Hair follicular keratinocyte (primary cell): ENCODE data around the gene CBL. TPM values are rescaled to one million over a fixed set of nuclear protein-coding genes. Genes with fewer than 3 reads are reported as not detected.

Experiments
- total RNA-seq: library from RNA; depleted of rRNA; stranded (reverse); fragments of >200 nt; gene quantifications from 2 replicates; pipeline ENCODE4 v1.2.3, GENCODE V29; 2015

The CBL gene
- total RNA-seq = 13.4 and 17.3 TPM in 2 replicates

GRCh38 chr11:119205574-119206510 is at the start of gene CBL:
CBL (plus strand) TSS chr11:119206339; CDS start chr11:119206418, 79 bp downstream.

DNA sequence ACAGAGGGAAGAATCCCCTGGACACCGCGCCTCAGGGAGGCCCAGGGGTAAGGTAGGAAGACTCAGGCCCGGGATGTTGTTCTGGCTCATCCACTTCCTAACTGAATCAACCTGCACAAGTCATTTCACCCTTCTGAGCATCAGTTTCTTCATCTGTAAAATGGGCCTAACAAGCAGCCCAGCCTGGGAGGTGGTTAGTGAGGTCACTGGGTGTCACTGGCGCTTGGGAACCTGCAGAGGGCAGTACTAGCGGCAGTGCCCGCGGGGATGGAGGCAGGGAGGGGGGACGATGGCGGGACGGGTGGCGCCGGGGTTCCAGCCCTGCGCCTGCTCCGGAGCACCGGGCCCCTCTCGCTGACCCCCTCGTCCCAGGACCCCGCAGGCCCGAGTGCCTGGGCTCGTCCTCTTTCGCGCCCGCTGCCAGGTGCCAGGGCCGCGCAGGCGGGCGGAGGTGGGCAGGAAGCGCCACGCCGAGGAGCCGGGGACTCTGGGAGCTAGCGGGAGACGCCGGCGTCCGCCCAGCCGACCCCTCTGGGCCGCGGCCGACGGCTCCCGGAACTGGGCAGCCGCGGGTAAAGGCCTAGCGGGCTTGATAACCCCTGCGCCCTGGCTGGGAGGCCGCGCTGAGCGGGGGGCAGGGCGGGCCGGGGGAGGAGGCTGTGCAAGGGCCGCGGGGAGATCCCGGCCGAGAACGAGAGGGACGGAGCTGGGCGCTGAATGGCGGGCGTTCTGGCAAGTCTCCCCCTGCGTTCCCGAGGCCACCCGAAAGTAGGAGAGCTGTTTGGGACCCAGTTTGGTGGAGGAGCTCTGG is 37.5 kb upstream of the CBL start, which contains the start of gene NLRX1:
NLRX1 (plus strand) TSS at position 255 of the 811 bp plus-strand sequence. CDS start 2,679 bp downstream, outside the sequence.

DNA sequence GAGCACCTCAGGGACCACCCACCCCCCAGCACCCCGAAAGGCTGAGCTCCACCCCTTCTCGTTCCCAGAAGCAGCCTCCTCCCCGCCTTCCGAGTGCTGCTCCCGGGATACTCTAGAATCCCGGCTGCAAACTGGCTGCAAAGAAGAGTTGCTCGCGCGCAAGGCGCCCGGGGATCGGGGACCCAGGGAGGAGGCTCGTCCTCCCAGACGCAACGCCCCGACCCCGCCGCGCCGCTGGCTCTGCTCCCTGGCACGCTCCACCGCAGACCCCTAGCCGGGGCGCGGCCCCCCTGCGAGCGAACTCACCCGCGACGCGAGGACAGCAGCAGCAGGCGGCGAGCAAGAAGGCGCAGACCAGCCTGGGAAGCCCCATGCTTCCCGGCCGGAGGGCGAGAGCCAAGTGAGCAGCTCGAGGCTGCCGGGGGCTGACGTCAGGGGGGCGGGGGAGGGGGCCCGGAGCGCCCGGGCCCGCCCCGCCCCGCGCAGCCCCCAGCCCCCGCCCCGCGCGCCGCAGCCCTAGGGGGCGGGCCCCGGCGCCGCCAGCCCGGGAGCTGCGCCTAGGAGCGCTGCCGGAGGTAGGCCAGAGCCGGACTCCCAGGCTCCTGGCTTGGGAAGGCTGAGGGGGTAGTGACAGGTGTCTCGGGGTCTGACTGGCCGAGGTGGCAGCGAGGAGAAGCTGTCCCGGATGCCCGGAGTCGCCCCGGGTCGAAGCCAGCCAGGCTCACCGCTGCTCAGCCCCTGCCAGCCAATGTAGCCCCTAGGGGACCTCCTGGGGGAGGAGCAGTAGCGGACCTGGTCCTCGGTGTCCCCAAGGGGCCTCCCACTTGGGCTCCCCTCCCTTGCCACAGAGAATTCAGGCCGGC is 110.8 kb downstream of the CBL start, which contains the start of gene MCAM:
MCAM (minus strand) TSS at position 402 of the 863 bp plus-strand sequence; CDS start at position 373, 29 bp downstream.

DNA sequence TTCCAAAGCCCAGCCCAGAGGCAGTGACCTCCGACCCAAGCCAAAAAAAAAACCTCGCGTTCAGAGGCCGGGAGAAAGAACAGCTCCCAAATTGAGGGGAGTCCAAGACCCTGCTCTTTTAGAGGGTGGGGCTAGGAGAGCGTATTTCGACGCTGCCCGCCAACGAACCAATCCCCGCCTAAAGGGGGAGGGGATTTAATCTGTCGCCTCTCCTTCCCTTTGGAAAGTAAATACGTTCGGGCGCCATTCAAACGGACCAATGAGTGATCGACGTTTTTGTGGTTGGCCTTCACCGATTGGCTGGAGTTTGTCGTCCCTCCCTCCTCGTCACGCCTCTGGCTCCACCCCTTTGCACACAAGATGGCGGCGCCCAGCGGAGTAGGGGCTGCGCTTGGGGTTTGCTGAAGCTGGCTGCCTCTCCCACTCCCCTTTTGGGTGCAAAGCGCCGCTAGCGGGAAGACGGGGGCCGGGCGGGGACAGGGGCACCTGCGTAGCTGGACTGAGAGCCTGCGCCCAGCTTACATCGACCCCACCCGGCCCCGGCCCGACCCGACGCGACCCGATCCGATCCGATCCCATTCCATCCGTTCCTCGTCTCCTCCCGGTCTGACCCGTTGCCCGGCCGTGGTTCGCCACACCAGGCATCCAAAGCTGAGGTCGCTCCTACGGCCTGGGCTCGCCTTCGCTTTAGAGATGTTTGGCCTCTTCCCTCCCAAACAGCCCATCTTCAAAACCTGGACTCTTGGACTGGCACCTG is 128.2 kb downstream of the CBL start, which contains the start of gene RNF26:
RNF26 (plus strand) TSS at position 354 of the 757 bp plus-strand sequence. CDS start 596 bp downstream, outside the sequence.

GRCh38 chr11:119340335-119341221 is 134.4 kb downstream of the CBL start, which contains the start of gene C1QTNF5:
C1QTNF5 (minus strand) TSS chr11:119340883; CDS start chr11:119340397, 486 bp downstream.

GRCh38 chr11:119346605-119347004 is 140.5 kb downstream of the CBL start, which contains the start of gene MFRP:
MFRP (minus strand) TSS chr11:119346705; CDS start chr11:119346513, 192 bp downstream.

Other genes starting within 250 kb of the CBL start
- not detected in 2 replicates for gene FOXR1, start 234.6 kb upstream of the CBL start, total RNA-seq
- 5.2 and 7.8 TPM in 2 replicates for gene CENATAC, start 208.2 kb upstream of the CBL start, total RNA-seq
- gene RPS25, start 188.0 kb upstream of the CBL start, total RNA-seq = 2,303 and 2,652 TPM in 2 replicates
- 85.4 and 97.8 TPM in 2 replicates for gene TRAPPC4, start 187.6 kb upstream of the CBL start, total RNA-seq
- gene SLC37A4, start 175.5 kb upstream of the CBL start, total RNA-seq = 22.0 and 24.0 TPM in 2 replicates
- 214 and 216 TPM in 2 replicates for gene HYOU1, start 149.1 kb upstream of the CBL start, total RNA-seq
- gene VPS11, start 138.5 kb upstream of the CBL start, total RNA-seq = 14.7 and 17.1 TPM in 2 replicates
- 22.5 and 29.3 TPM in 2 replicates for gene HMBS, start 121.5 kb upstream of the CBL start, total RNA-seq
- gene DPAGT1, start 104.5 kb upstream of the CBL start, total RNA-seq = 27.2 and 32.5 TPM in 2 replicates
- 4.5 and 7.3 TPM in 2 replicates for gene C2CD2L, start 99.0 kb upstream of the CBL start, total RNA-seq
- 8.4 and 13.1 TPM in 2 replicates for gene HINFP, start 84.8 kb upstream of the CBL start, total RNA-seq
- gene ABCG4, start 57.3 kb upstream of the CBL start, total RNA-seq = 0.08 and 0.23 TPM in 2 replicates
- gene NLRX1, start 37.6 kb upstream of the CBL start, total RNA-seq = 13.6 and 18.8 TPM in 2 replicates
- 0.16 TPM in 1 of 2 replicates, not detected in the other for gene NHERF4, start 20.9 kb upstream of the CBL start, total RNA-seq
- 409 and 417 TPM in 2 replicates for gene MCAM, start 110.8 kb downstream of the CBL start, total RNA-seq
- 8.2 and 15.8 TPM in 2 replicates for gene RNF26, start 128.2 kb downstream of the CBL start, total RNA-seq
- gene C1QTNF5, start 134.5 kb downstream of the CBL start, total RNA-seq = 0.15 and 0.55 TPM in 2 replicates
- not detected in 2 replicates for gene MFRP, start 140.4 kb downstream of the CBL start, total RNA-seq
- gene USP2, start 175.4 kb downstream of the CBL start, total RNA-seq = 0.08 and 0.84 TPM in 2 replicates
- 26.0 and 36.8 TPM in 2 replicates for gene THY1, start 216.8 kb downstream of the CBL start, total RNA-seq